A549 (cell line): ENCODE data around the gene DAZAP1. TPM values are rescaled to one million over a fixed set of nuclear protein-coding genes. Genes with fewer than 3 reads are reported as not detected.

Experiments
- BHLHE40 ChIP-seq: IDR thresholded peaks from 2 replicates; pipeline ENCODE4 v1.6.1; 2012; ENCODE audit warnings: low read depth, low read length, inconsistent platforms
- CBX2 ChIP-seq: fragments of 200-600 bp; sonication (generic); IDR thresholded peaks from 2 replicates; pipeline ENCODE4 v1.6.1; 2016; ENCODE audit warnings: low read depth, mild to moderate bottlenecking, borderline replicate concordance
- CBX8 ChIP-seq: fragments of 200-600 bp; sonication (generic); IDR thresholded peaks from 2 replicates; pipeline ENCODE4 v1.6.1; 2016
- CEBPB ChIP-seq, 2 experiments: fragments of >200 bp in 1 of 2; sonication (Bioruptor Twin) in 1 of 2; formaldehyde crosslinking in 1 of 2; IDR thresholded peaks; 2 replicates each; pipeline ENCODE4 v1.6.1; 2012 to 2016
- EHF ChIP-seq: fragments of 250-450 bp; sonication (Bioruptor Pico); IDR thresholded peaks from 2 replicates; pipeline ENCODE4 v1.5.0; 2020; ENCODE audit warnings: mild to moderate bottlenecking
- ESRRA ChIP-seq: fragments of 150-350 bp; IDR thresholded peaks from 2 replicates; pipeline ENCODE4 v1.6.1; 2014; ENCODE audit warnings: mild to moderate bottlenecking, low read length, borderline replicate concordance
- FOSB ChIP-seq: fragments of 250-450 bp; sonication (Bioruptor Pico); IDR thresholded peaks from 2 replicates; pipeline ENCODE4 v1.5.0; 2020; ENCODE audit warnings: mild to moderate bottlenecking, moderate library complexity
- FOSL2 ChIP-seq, 2 experiments: fragments of 450-650 bp in 1 of 2; fragments of >200 bp in 1 of 2; sonication (Bioruptor Twin) in 1 of 2; formaldehyde crosslinking; IDR thresholded peaks; 2 replicates each; pipeline versions ENCODE4 v1.5.0 to v1.6.1; 2016 to 2020; ENCODE audit warnings: mild to moderate bottlenecking in 1 of 2, moderate library complexity in 1 of 2
- FOXS1 ChIP-seq: fragments of 250-450 bp; sonication (Bioruptor Pico); IDR thresholded peaks from 2 replicates; pipeline ENCODE4 v1.5.0; 2020; ENCODE audit warnings: mild to moderate bottlenecking, moderate library complexity
- GATA3 ChIP-seq: IDR thresholded peaks from 2 replicates; pipeline ENCODE4 v1.6.1; 2012; ENCODE audit warnings: borderline replicate concordance
- HDAC2 ChIP-seq: fragments of 200-600 bp; sonication (generic); IDR thresholded peaks from 2 replicates; pipeline ENCODE4 v1.6.1; 2016
- HEYL ChIP-seq: fragments of 250-450 bp; sonication (Bioruptor Pico); IDR thresholded peaks from 2 replicates; pipeline ENCODE4 v1.8.0; 2021; ENCODE audit warnings: mild to moderate bottlenecking, moderate library complexity
- HOXA7 ChIP-seq: fragments of 250-450 bp; sonication (Bioruptor Pico); IDR thresholded peaks from 2 replicates; pipeline ENCODE4 v1.5.0; 2020; ENCODE audit warnings: mild to moderate bottlenecking, moderate library complexity
- HOXB13 ChIP-seq: fragments of 250-450 bp; sonication (Bioruptor Pico); IDR thresholded peaks from 2 replicates; pipeline ENCODE4 v1.5.0; 2020; ENCODE audit warnings: low read depth, mild to moderate bottlenecking, moderate library complexity
- HOXB5 ChIP-seq: fragments of 250-450 bp; sonication (Bioruptor Pico); IDR thresholded peaks from 2 replicates; pipeline ENCODE4 v1.5.0; 2020; ENCODE audit warnings: mild to moderate bottlenecking, moderate library complexity
- JUN ChIP-seq, 2 experiments: fragments of >200 bp; sonication (Bioruptor Twin); formaldehyde crosslinking; IDR thresholded peaks; 2 replicates in 1 of 2; 3 replicates in 1 of 2; pipeline ENCODE4 v1.6.1; 2016 to 2017
- MAFK ChIP-seq: fragments of 450-650 bp; IDR thresholded peaks from 2 replicates; pipeline ENCODE4 v1.6.1; 2014; ENCODE audit not compliant: partially characterized antibody
- MAZ ChIP-seq: fragments of 150-350 bp; IDR thresholded peaks from 2 replicates; pipeline ENCODE4 v1.6.1; 2014; ENCODE audit warnings: antibody characterized with exemption, low read depth, low read length, borderline replicate concordance
- NPAS2 ChIP-seq: fragments of 250-450 bp; sonication (Bioruptor Pico); IDR thresholded peaks from 2 replicates; pipeline ENCODE4 v1.8.0; 2022; ENCODE audit warnings: mild to moderate bottlenecking, moderate library complexity, borderline replicate concordance
- POLR2A ChIP-seq: IDR thresholded peaks from 2 replicates; pipeline ENCODE4 v1.6.1; 2012; ENCODE audit warnings: mild to moderate bottlenecking, low read length
- RAD21 ChIP-seq, 2 experiments: fragments of >200 bp in 1 of 2; sonication (Bioruptor Twin) in 1 of 2; formaldehyde crosslinking in 1 of 2; IDR thresholded peaks in 1 of 2; conservative IDR thresholded peaks in 1 of 2; 2 replicates in 1 of 2; 3 replicates in 1 of 2; pipeline ENCODE4 v1.6.1; 2012 to 2018; ENCODE audit warnings: inconsistent platforms in 1 of 2
- RARB ChIP-seq: fragments of 250-450 bp; sonication (Bioruptor Pico); IDR thresholded peaks from 2 replicates; pipeline ENCODE4 v1.8.0; 2021; ENCODE audit warnings: mild to moderate bottlenecking, moderate library complexity
- RCOR1 ChIP-seq: fragments of 150-350 bp; IDR thresholded peaks from 2 replicates; pipeline ENCODE4 v1.6.1; 2014; ENCODE audit warnings: antibody characterized with exemption, low read length, low read depth
- SMC3 ChIP-seq: fragments of >200 bp; sonication (Bioruptor Twin); formaldehyde crosslinking; IDR thresholded peaks from 3 replicates; pipeline ENCODE4 v1.6.1; 2018; ENCODE audit warnings: inconsistent platforms
- SREBF2 ChIP-seq: fragments of 450-650 bp; IDR thresholded peaks from 2 replicates; pipeline ENCODE4 v1.6.1; 2014; ENCODE audit warnings: mild to moderate bottlenecking, moderate library complexity
- TFCP2L1 ChIP-seq: fragments of 250-450 bp; sonication (Bioruptor Pico); IDR thresholded peaks from 2 replicates; pipeline ENCODE4 v1.5.0; 2021; ENCODE audit warnings: mild to moderate bottlenecking
- ZNF302 ChIP-seq: fragments of 250-450 bp; sonication (Bioruptor Pico); IDR thresholded peaks from 2 replicates; pipeline ENCODE4 v1.9.0; 2021; ENCODE audit warnings: inconsistent platforms, mild to moderate bottlenecking, moderate library complexity
- ZSCAN20 ChIP-seq: fragments of 250-450 bp; sonication (Bioruptor Pico); IDR thresholded peaks from 2 replicates; pipeline ENCODE4 v1.8.0; 2022; ENCODE audit warnings: mild to moderate bottlenecking, moderate library complexity
- polyA plus RNA-seq, 4 experiments: library from polyadenylated mRNA; depleted of rRNA in 3 of 4; stranded (reverse); fragments of >200 nt; fragmentation: RNase III in 1 of 4; extraction: RNeasy Plus Mini Kit Qiagen cat#74134 plus additional on column Dnase treatment in 1 of 4; gene quantifications; 2 replicates in 3 of 4; 3 replicates in 1 of 4; pipeline ENCODE4 v1.2.3, GENCODE V29; 2011 to 2017
- TF ChIP-seq, protein P1 (sequence below): fragments of 250-450 bp; sonication (Bioruptor Pico); IDR thresholded peaks from 2 replicates; pipeline ENCODE4 v1.5.0; 2020; ENCODE audit warnings: low read depth, mild to moderate bottlenecking, moderate library complexity
- TF ChIP-seq, protein P2 (sequence below): IDR thresholded peaks from 2 replicates; pipeline ENCODE4 v1.6.1; 2012
- TF ChIP-seq, protein P3 (sequence below): fragments of >200 bp; sonication (Bioruptor Twin); formaldehyde crosslinking; IDR thresholded peaks from 2 replicates; pipeline ENCODE4 v1.6.1; 2016
- TF ChIP-seq, protein P4 (sequence below): IDR thresholded peaks from 2 replicates; pipeline ENCODE4 v1.6.1; 2012; ENCODE audit warnings: low read depth, borderline replicate concordance
- TF ChIP-seq, protein P5 (sequence below): fragments of 200-600 bp; sonication (generic); IDR thresholded peaks from 2 replicates; pipeline ENCODE4 v1.6.1; 2016; ENCODE audit warnings: antibody characterized with exemption, mild to moderate bottlenecking, moderate library complexity
- TF ChIP-seq, protein P6 (sequence below): IDR thresholded peaks from 2 replicates; pipeline ENCODE4 v1.6.1; 2012
- TF ChIP-seq, protein P7 (sequence below): fragments of >200 bp; sonication (Bioruptor Twin); formaldehyde crosslinking; IDR thresholded peaks from 3 replicates; pipeline ENCODE4 v1.5.1; 2016

The DAZAP1 gene
- polyA plus RNA-seq, 2 of the 4 experiments (the other 2 are of a cell fraction) = 58.9 to 86.3 TPM

DNA sequence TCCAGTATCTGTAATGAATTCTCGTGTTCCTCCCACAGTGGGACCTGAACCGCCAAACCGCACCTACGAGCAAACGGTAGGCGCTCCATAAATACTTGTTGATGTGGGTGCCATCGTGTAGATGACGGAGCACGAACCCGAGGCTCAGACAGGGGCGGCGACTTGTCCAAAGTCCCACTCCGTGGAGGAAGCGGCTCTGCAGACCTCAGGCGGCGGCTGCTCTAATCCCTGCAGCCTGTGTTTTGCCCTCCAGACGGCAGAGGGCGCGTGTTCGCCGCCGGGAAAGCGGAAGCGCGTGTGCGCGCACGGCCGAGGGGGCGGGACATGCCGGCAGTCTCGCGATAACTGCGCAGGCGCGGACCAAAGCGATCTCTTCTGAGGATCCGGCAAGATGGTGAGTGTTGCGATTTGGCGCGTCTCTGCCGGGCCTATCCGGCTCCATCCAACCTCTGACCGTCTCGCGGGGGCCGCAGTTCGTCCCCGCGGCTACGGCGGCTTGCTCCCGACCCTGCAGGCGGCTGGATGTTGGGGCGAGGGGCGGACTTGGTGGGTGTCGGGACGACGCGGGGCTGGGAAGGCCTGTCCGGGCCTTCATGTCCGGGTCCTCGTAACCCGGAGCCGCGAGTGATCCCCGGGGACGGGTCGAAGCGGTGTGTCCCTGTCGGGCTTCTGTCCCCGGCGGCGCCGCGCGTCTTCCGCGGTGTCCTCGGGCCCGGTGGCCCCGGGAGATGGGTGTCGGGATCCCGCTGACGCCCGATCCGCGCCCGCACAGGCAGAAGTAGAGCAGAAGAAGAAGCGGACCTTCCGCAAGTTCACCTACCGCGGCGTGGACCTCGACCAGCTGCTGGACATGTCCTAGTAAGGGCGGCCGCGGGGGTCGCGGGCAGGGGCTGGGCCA is 30.9 kb downstream of the DAZAP1 start, which contains the start of gene RPS15 (continued):
- TF ChIP-seq, protein P1, sequence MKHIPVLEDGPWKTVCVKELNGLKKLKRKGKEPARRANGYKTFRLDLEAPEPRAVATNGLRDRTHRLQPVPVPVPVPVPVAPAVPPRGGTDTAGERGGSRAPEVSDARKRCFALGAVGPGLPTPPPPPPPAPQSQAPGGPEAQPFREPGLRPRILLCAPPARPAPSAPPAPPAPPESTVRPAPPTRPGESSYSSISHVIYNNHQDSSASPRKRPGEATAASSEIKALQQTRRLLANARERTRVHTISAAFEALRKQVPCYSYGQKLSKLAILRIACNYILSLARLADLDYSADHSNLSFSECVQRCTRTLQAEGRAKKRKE = no peak
- TF ChIP-seq CEBPB (IDR thresholded peaks at IDR 0.05) (no peak), HOXB5 (CRISPR knock-in tag) (no peak), POLR2A (peak; percentile 93), HOXB13 (no peak), BHLHE40 (no peak), CBX8 (no peak), FOSL2 (IDR thresholded peaks at IDR 0.05) (no peak), FOSL2 (CRISPR knock-in tag; IDR thresholded peaks at IDR 0.05) (no peak; the same call in 1 of the 2 replicates), SREBF2 (no peak), GATA3 (peak; percentile 47; the same call in 1 of the 2 replicates), RCOR1 (no peak), SMC3 (no peak), ESRRA (no peak), ZNF302 (no peak), CBX2 (no peak), FOSB (0 out of 2 replicates have a peak, but pooled peaks have one; percentile 36), HOXA7 (CRISPR knock-in tag) (0 out of 2 replicates have a peak, but pooled peaks have one; percentile 31), RAD21 (conservative IDR thresholded peaks at IDR 0.05 in 1 of 2, IDR thresholded peaks at IDR 0.05 in 1 of 2) (no peak), ZSCAN20 (CRISPR knock-in tag) (no peak), EHF (no peak), NPAS2 (CRISPR knock-in tag) (no peak), TFCP2L1 (CRISPR knock-in tag) (no peak), HEYL (CRISPR knock-in tag) (no peak), FOXS1 (CRISPR knock-in tag) (no peak), RARB (CRISPR knock-in tag) (no peak), MAZ (no peak), MAFK (no peak), JUN (IDR thresholded peaks at IDR 0.05) (peak; percentile 72 to 96), HDAC2 (no peak)
- TF ChIP-seq, protein P2, sequence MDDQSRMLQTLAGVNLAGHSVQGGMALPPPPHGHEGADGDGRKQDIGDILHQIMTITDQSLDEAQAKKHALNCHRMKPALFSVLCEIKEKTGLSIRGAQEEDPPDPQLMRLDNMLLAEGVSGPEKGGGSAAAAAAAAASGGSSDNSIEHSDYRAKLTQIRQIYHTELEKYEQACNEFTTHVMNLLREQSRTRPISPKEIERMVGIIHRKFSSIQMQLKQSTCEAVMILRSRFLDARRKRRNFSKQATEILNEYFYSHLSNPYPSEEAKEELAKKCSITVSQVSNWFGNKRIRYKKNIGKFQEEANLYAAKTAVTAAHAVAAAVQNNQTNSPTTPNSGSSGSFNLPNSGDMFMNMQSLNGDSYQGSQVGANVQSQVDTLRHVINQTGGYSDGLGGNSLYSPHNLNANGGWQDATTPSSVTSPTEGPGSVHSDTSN = peak; percentile 15; the same call in 1 of the 2 replicates
- TF ChIP-seq, protein P3, sequence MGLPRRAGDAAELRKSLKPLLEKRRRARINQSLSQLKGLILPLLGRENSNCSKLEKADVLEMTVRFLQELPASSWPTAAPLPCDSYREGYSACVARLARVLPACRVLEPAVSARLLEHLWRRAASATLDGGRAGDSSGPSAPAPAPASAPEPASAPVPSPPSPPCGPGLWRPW = no peak
- TF ChIP-seq, protein P4, sequence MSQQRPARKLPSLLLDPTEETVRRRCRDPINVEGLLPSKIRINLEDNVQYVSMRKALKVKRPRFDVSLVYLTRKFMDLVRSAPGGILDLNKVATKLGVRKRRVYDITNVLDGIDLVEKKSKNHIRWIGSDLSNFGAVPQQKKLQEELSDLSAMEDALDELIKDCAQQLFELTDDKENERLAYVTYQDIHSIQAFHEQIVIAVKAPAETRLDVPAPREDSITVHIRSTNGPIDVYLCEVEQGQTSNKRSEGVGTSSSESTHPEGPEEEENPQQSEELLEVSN = peak; percentile 40; the same call in 1 of the 2 replicates
- TF ChIP-seq, protein P5, sequence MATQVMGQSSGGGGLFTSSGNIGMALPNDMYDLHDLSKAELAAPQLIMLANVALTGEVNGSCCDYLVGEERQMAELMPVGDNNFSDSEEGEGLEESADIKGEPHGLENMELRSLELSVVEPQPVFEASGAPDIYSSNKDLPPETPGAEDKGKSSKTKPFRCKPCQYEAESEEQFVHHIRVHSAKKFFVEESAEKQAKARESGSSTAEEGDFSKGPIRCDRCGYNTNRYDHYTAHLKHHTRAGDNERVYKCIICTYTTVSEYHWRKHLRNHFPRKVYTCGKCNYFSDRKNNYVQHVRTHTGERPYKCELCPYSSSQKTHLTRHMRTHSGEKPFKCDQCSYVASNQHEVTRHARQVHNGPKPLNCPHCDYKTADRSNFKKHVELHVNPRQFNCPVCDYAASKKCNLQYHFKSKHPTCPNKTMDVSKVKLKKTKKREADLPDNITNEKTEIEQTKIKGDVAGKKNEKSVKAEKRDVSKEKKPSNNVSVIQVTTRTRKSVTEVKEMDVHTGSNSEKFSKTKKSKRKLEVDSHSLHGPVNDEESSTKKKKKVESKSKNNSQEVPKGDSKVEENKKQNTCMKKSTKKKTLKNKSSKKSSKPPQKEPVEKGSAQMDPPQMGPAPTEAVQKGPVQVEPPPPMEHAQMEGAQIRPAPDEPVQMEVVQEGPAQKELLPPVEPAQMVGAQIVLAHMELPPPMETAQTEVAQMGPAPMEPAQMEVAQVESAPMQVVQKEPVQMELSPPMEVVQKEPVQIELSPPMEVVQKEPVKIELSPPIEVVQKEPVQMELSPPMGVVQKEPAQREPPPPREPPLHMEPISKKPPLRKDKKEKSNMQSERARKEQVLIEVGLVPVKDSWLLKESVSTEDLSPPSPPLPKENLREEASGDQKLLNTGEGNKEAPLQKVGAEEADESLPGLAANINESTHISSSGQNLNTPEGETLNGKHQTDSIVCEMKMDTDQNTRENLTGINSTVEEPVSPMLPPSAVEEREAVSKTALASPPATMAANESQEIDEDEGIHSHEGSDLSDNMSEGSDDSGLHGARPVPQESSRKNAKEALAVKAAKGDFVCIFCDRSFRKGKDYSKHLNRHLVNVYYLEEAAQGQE = peak; percentile 91
- TF ChIP-seq, protein P6, sequence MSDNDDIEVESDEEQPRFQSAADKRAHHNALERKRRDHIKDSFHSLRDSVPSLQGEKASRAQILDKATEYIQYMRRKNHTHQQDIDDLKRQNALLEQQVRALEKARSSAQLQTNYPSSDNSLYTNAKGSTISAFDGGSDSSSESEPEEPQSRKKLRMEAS = peak; percentile 94
- TF ChIP-seq, protein P7, sequence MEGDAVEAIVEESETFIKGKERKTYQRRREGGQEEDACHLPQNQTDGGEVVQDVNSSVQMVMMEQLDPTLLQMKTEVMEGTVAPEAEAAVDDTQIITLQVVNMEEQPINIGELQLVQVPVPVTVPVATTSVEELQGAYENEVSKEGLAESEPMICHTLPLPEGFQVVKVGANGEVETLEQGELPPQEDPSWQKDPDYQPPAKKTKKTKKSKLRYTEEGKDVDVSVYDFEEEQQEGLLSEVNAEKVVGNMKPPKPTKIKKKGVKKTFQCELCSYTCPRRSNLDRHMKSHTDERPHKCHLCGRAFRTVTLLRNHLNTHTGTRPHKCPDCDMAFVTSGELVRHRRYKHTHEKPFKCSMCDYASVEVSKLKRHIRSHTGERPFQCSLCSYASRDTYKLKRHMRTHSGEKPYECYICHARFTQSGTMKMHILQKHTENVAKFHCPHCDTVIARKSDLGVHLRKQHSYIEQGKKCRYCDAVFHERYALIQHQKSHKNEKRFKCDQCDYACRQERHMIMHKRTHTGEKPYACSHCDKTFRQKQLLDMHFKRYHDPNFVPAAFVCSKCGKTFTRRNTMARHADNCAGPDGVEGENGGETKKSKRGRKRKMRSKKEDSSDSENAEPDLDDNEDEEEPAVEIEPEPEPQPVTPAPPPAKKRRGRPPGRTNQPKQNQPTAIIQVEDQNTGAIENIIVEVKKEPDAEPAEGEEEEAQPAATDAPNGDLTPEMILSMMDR = peak; percentile 60
